RWPE2 (cell line): ENCODE data around the gene CRYBG1.

Source experiments
- ATAC-seq: fragments of 200-7000 bp; cut with Tn5 transposase; 3 replicates; pipeline ENCODE4 v1.9.1; 2021; ENCODE audit warnings: low read depth
- DNase-seq: peaks from one replicate; pipeline ENCODE4 v3.0.0-alpha.2; 2020; ENCODE audit warnings: low spot score
- H3K27ac ChIP-seq: fragments of 450-650 bp; 2 replicates; pipeline ENCODE4 v1.5.1; 2017; ENCODE audit warnings: mild to moderate bottlenecking; ENCODE audit not compliant: poor library complexity, severe bottlenecking
- H3K27me3 ChIP-seq: fragments of 250-450 bp; sonication (Bioruptor Pico); 2 replicates; pipeline ENCODE4 v1.5.1; 2021; ENCODE audit warnings: mild to moderate bottlenecking, moderate library complexity; ENCODE audit not compliant: insufficient read depth, poor library complexity, severe bottlenecking
- H3K36me3 ChIP-seq: fragments of 250-450 bp; sonication (Bioruptor Pico); 2 replicates; pipeline ENCODE4 v1.5.1; 2020; ENCODE audit warnings: low read depth, mild to moderate bottlenecking, moderate library complexity
- H3K4me1 ChIP-seq: fragments of 250-450 bp; sonication (Bioruptor Pico); 2 replicates; pipeline ENCODE4 v1.5.1; 2021; ENCODE audit warnings: mild to moderate bottlenecking, moderate library complexity; ENCODE audit not compliant: insufficient read depth, poor library complexity, severe bottlenecking
- H3K4me3 ChIP-seq: fragments of 250-450 bp; sonication (Bioruptor Pico); 2 replicates; pipeline ENCODE4 v1.5.1; 2021; ENCODE audit warnings: mild to moderate bottlenecking, moderate library complexity; ENCODE audit not compliant: severe bottlenecking
- H3K9me3 ChIP-seq: fragments of 250-450 bp; sonication (Bioruptor Pico); 2 replicates; pipeline ENCODE4 v1.5.1; 2021; ENCODE audit warnings: mild to moderate bottlenecking, moderate library complexity; ENCODE audit not compliant: severe bottlenecking
- TF ChIP-seq, protein P1 (sequence below): fragments of 450-650 bp; IDR thresholded peaks from one replicate; pipeline ENCODE4 v1.5.1; 2017; ENCODE audit warnings: mild to moderate bottlenecking, moderate library complexity; ENCODE audit not compliant: poor library complexity, severe bottlenecking

The CRYBG1 gene

DNA sequence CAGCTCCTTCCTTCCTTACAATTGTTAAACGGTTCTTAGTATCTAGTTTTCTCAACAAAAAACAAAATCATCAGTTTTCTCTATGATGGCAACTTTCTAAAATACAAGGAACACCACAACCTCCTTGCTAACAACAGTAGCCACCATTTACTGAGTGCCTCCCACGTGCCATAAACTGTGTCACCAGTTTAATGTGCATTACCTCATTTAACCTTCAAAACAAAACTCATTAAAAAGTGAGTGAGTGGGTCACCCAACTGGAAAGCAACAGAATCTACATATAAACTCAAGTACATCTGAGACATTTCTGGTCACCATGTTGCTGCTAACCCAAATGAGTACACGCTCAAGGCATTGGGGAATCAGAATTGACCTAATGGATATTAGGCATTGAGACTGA lies 257.8 kb downstream of the CRYBG1 start:
- Histone ChIP-seq H3K36me3 (peaks cover 35% of the 10 kb centered on the region), H3K4me1 (no peaks in the 10 kb centered on the region), H3K27me3 (no peaks in the 10 kb centered on the region), H3K4me3 (no peak overlapping the region), H3K9me3 (no peaks in the 10 kb centered on the region), H3K27ac (no peak overlapping the region)
- DNase-seq (no peak), ATAC-seq (no peak)
- TF ChIP-seq, protein P1, sequence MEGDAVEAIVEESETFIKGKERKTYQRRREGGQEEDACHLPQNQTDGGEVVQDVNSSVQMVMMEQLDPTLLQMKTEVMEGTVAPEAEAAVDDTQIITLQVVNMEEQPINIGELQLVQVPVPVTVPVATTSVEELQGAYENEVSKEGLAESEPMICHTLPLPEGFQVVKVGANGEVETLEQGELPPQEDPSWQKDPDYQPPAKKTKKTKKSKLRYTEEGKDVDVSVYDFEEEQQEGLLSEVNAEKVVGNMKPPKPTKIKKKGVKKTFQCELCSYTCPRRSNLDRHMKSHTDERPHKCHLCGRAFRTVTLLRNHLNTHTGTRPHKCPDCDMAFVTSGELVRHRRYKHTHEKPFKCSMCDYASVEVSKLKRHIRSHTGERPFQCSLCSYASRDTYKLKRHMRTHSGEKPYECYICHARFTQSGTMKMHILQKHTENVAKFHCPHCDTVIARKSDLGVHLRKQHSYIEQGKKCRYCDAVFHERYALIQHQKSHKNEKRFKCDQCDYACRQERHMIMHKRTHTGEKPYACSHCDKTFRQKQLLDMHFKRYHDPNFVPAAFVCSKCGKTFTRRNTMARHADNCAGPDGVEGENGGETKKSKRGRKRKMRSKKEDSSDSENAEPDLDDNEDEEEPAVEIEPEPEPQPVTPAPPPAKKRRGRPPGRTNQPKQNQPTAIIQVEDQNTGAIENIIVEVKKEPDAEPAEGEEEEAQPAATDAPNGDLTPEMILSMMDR = no peak

DNA sequence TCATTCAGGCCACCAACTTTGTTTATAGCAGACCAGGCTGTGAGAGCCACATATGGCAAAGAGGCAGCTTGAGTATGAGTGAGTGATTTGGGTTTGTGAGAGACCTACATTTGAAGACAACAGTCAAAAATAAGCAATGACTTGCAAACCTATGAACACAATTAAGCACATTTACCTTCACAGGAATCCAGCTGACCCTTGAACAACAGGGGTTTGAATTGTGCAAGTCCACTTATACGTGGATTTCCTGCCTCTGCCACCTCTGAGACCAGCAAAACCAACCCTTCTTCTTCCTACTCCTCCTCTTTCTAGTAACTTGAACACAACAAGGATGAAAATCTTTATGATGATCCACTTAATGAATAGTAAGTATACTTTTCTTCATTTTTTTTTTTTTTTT lies 258.7 kb downstream of the CRYBG1 start:
- Histone ChIP-seq H3K36me3 (peaks cover 26% of the 10 kb centered on the region), H3K4me3 (no peak overlapping the region), H3K27me3 (no peaks in the 10 kb centered on the region), H3K9me3 (no peaks in the 10 kb centered on the region), H3K27ac (no peak overlapping the region), H3K4me1 (no peaks in the 10 kb centered on the region)
- ATAC-seq = no peak
- no peak for DNase-seq
- TF ChIP-seq, protein P1 = no peak

DNA sequence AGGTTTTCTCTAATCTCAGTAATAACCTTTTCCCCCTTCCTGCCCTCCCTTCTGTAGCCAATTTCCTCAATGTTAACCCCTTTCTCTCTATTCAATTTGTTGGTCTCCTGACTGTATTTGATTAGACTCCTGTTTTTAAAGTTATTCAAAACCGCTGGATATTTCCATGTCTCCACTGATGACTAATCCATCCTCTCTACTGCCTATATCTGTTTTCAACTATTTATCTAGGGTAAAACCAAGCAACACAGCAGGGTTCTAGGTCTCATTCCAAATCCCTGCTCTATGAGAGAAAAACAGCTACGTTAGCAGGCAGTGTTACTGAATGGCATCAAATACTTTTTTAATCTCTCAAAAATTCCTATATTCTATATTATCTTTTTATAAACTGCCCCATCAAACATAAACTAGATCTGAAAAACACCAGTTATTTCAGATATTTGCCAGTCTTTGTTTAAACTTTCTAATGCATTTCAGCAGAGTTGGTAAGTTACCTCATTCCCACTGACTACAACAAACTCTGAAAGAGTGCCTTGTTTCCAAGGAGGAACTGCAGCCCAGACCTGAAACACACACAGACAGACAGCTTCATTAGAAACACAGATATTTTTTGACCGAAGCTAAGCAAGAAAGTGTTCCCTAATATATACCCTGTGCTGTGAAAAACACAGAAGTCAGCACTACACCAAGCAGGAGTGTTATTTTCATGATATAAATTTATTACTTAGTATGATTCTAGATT lies 260.6 kb downstream of the CRYBG1 start:
- no peak for DNase-seq
- Histone ChIP-seq H3K27ac (no peak overlapping the region), H3K27me3 (no peaks in the 10 kb centered on the region), H3K4me1 (no peaks in the 10 kb centered on the region), H3K9me3 (no peaks in the 10 kb centered on the region), H3K36me3 (peaks cover 14% of the 10 kb centered on the region), H3K4me3 (no peak overlapping the region)
- TF ChIP-seq, protein P1 = no peak
- no peak for ATAC-seq
